KMS-11 (cell line): ENCODE data around the gene ALPI.
"Not testable (repeated sequence)": the region's sequence is repeated elsewhere in the genome, so short reads cannot be mapped to it uniquely, and the experiment has no call there.

Source experiments
- H2AFZ ChIP-seq: fragments of 200-600 bp; sonication (generic); 2 replicates; pipeline ENCODE4 v1.6.1; 2016; ENCODE audit warnings: antibody characterized with exemption, mixed run types, low read depth
- H3K27ac ChIP-seq: fragments of 200-600 bp; sonication (generic); 2 replicates; pipeline ENCODE4 v1.6.1; 2016; ENCODE audit warnings: mild to moderate bottlenecking, mixed run types
- H3K27me3 ChIP-seq: fragments of 200-600 bp; sonication (generic); 2 replicates; pipeline ENCODE4 v1.6.1; 2017; ENCODE audit warnings: mild to moderate bottlenecking, low read depth, mixed run types, moderate library complexity; ENCODE audit not compliant: insufficient read depth
- H3K36me3 ChIP-seq: fragments of 200-600 bp; sonication (generic); 2 replicates; pipeline ENCODE4 v1.6.1; 2017; ENCODE audit warnings: mild to moderate bottlenecking, mixed run types; ENCODE audit not compliant: insufficient read depth
- H3K4me1 ChIP-seq: fragments of 200-600 bp; sonication (generic); 2 replicates; pipeline ENCODE4 v1.6.1; 2016; ENCODE audit warnings: mild to moderate bottlenecking, low read depth, mixed run types; ENCODE audit not compliant: poor library complexity, severe bottlenecking
- H3K4me2 ChIP-seq: fragments of 200-600 bp; sonication (generic); 2 replicates; pipeline ENCODE4 v1.7.0; 2016; ENCODE audit warnings: mild to moderate bottlenecking, mixed run types
- H3K4me3 ChIP-seq: fragments of 200-600 bp; sonication (generic); IDR thresholded peaks from 2 replicates; pipeline ENCODE4 v1.6.1; 2017; ENCODE audit warnings: low read depth, low read length, mixed read lengths; ENCODE audit not compliant: insufficient read depth
- H3K79me2 ChIP-seq: fragments of 200-600 bp; sonication (generic); 2 replicates; pipeline ENCODE4 v1.6.1; 2016; ENCODE audit warnings: low read depth, mixed run types; ENCODE audit not compliant: insufficient read depth
- H3K9ac ChIP-seq: fragments of 200-600 bp; sonication (generic); 2 replicates; pipeline ENCODE4 v1.6.1; 2016; ENCODE audit warnings: mild to moderate bottlenecking, mixed run types
- H4K20me1 ChIP-seq: fragments of 200-600 bp; sonication (generic); 2 replicates; pipeline ENCODE4 v1.6.1; 2016; ENCODE audit warnings: mild to moderate bottlenecking, mixed run types; ENCODE audit not compliant: insufficient read depth
- CTCF ChIP-seq: fragments of 200-600 bp; sonication (generic); conservative IDR thresholded peaks from 2 replicates; pipeline ENCODE4 v1.6.1; 2017; ENCODE audit warnings: low read depth, mild to moderate bottlenecking, antibody characterized with exemption, low read length, moderate library complexity, mixed read lengths

ALPI gene

GRCh38 chr2:232420463-232421188 lies 35.3 kb upstream of the ALPI start:
- H2AFZ ChIP-seq = no peak overlapping the region
- no peak for TF ChIP-seq CTCF
- H3K79me2 ChIP-seq = no peaks in the 10 kb centered on the region
- no peaks in the 10 kb centered on the region for H3K4me1 ChIP-seq
- H3K36me3 ChIP-seq = no peaks in the 10 kb centered on the region
- H3K9ac ChIP-seq = no peak overlapping the region
- no peak overlapping the region for H3K27ac ChIP-seq
- H4K20me1 ChIP-seq = no peaks in the 10 kb centered on the region
- no peak overlapping the region for H3K4me2 ChIP-seq
- no peak overlapping the region for H3K4me3 ChIP-seq
- no peaks in the 10 kb centered on the region for H3K27me3 ChIP-seq

GRCh38 chr2:232421189-232421785 lies 34.7 kb upstream of the ALPI start:
- H3K4me1 ChIP-seq = no peaks in the 10 kb centered on the region
- H3K27me3 ChIP-seq = no peaks in the 10 kb centered on the region
- no peak overlapping the region for H3K4me2 ChIP-seq
- H3K4me3 ChIP-seq = no peak overlapping the region
- H4K20me1 ChIP-seq = no peaks in the 10 kb centered on the region
- no peaks in the 10 kb centered on the region for H3K36me3 ChIP-seq
- TF ChIP-seq CTCF = no peak
- no peak overlapping the region for H3K27ac ChIP-seq
- no peak overlapping the region for H3K9ac ChIP-seq
- no peak overlapping the region for H2AFZ ChIP-seq
- no peaks in the 10 kb centered on the region for H3K79me2 ChIP-seq

GRCh38 chr2:232422051-232422450 lies 33.9 kb upstream of the ALPI start:
- Histone ChIP-seq H3K36me3 (no peaks in the 10 kb centered on the region), H3K9ac (no peak overlapping the region), H3K27me3 (no peaks in the 10 kb centered on the region), H4K20me1 (no peaks in the 10 kb centered on the region), H3K79me2 (no peaks in the 10 kb centered on the region), H2AFZ (no peak overlapping the region), H3K27ac (no peak overlapping the region), H3K4me2 (no peak overlapping the region), H3K4me1 (no peaks in the 10 kb centered on the region), H3K4me3 (no peak overlapping the region)
- TF ChIP-seq CTCF = no peak

GRCh38 chr2:232422996-232423395 lies 33.0 kb upstream of the ALPI start:
- not testable (repeated sequence) for H3K79me2 ChIP-seq, H3K36me3 ChIP-seq, H4K20me1 ChIP-seq, H3K27ac ChIP-seq, H3K4me1 ChIP-seq, H3K27me3 ChIP-seq, H3K9ac ChIP-seq, H2AFZ ChIP-seq, H3K4me2 ChIP-seq, H3K4me3 ChIP-seq

GRCh38 chr2:232423407-232423806 lies 32.5 kb upstream of the ALPI start:
- H4K20me1 ChIP-seq, H3K4me2 ChIP-seq, H3K9ac ChIP-seq, H3K4me1 ChIP-seq, H3K36me3 ChIP-seq, H3K27me3 ChIP-seq, H2AFZ ChIP-seq, H3K27ac ChIP-seq, H3K79me2 ChIP-seq, H3K4me3 ChIP-seq: not testable (repeated sequence)
